AG09309 (cell line): ENCODE results near the gene EXT2.

Experiments
- DNase-seq: peaks from one replicate; pipeline ENCODE4 v3.0.0-alpha.2; 2010; ENCODE audit warnings: low read depth
- H3K4me3 ChIP-seq: 2 replicates; pipeline ENCODE4 v1.5.1; 2011; ENCODE audit warnings: mild to moderate bottlenecking, low read depth, low read length, moderate library complexity; ENCODE audit not compliant: control insufficient read depth
- CTCF ChIP-seq: IDR thresholded peaks from 2 replicates; pipeline ENCODE4 v1.5.1; 2011; ENCODE audit warnings: mild to moderate bottlenecking, low read depth, low read length, inconsistent platforms; ENCODE audit not compliant: insufficient read depth, control insufficient read depth; ENCODE audit errors: missing control alignments

The EXT2 gene

GRCh38 chr11:44068180-44068579 lies 27.3 kb upstream of the EXT2 start:
- no peak overlapping the region for H3K4me3 ChIP-seq
- DNase-seq, result no peak
- no peak for TF ChIP-seq CTCF

- H3K4me3 ChIP-seq, result no peak overlapping the region
- DNase-seq, result no peak
- TF ChIP-seq CTCF, result no peak
Measured at GRCh38 chr11:44071157-44071556, 24.3 kb upstream of the EXT2 start.

- H3K4me3 ChIP-seq, result no peak overlapping the region
- TF ChIP-seq CTCF, result no peak
- no peak for DNase-seq
Measured at GRCh38 chr11:44072757-44073658, 22.5 kb upstream of the EXT2 start.

GRCh38 chr11:44078794-44079193 lies 16.7 kb upstream of the EXT2 start:
- H3K4me3 ChIP-seq, result no peak overlapping the region
- TF ChIP-seq CTCF, result no peak
- DNase-seq, result no peak

GRCh38 chr11:44079376-44079775 lies 16.1 kb upstream of the EXT2 start:
- DNase-seq, result no peak
- TF ChIP-seq CTCF, result no peak
- H3K4me3 ChIP-seq, result no peak overlapping the region

GRCh38 chr11:44080951-44081350 lies 14.5 kb upstream of the EXT2 start:
- no peak for DNase-seq
- no peak for TF ChIP-seq CTCF
- H3K4me3 ChIP-seq, result no peak overlapping the region
